HG03039 (cell line): ENCODE measurements around the gene AGMAT.

Experiments used
- ATAC-seq: cut with Tn5 transposase; IDR thresholded peaks from one replicate; pipeline ENCODE4 v1.9.1; 2021; ENCODE audit warnings: mild to moderate bottlenecking, moderate library complexity; ENCODE audit not compliant: unreplicated experiment

The AGMAT gene

DNA sequence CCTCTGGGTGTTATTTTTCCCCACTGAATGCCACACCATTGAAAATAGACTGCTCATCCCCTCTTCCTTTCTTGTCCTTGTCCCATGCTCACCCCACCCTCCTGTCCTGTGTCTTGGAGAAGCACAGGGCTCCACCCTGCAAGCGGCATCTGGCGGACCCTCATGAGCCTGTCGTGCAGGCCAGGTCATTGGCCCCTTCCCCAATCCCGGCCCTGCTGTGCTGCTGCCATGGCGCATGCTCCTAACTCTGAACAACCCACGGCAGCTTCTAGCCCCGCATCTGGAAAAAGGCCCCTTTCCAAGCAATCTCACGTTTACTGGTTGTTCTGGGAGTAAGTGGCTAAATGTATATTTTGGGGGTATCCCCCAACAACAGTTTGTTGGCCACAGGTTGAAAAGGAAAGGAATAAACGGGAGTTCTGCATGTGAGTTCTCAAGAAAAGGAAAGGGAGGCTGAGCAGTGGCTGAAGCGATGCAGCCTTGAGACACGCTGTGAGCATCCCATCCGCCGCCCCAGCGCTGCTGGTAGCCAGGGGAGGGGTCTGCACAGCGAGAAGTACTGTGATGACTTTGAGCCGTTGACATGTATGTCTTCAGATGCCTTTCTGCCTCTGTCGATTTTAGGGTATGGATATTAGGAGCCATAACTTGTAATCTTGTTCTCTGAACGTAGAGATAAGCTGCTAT is 16.3 kb downstream of the AGMAT start:
- no peak for ATAC-seq

GRCh38 chr1:15559189-15559810 is 25.6 kb downstream of the AGMAT start:
- ATAC-seq: no peak

GRCh38 chr1:15558516-15558915 is 26.3 kb downstream of the AGMAT start:
- no peak for ATAC-seq

DNA sequence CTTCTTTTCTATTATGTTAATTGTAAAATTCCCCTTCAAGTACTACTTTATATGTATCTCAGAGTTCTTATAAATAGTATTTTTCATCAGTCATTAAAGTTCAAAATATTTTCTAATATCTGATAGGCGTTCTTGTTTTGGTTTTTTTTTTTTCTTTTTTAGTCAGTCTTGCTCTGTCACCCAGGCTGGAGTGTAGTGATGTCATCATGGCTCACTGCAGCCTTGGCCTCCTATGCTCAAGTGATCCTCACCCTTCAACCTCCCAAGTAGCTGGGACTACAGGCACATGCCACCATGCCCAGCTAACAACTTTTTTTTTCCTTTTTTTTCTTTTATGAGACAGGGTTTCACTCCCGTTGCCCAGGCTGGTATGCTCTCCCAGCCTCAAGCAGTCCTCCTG is 27.3 kb downstream of the AGMAT start:
- ATAC-seq: no peak

DNA sequence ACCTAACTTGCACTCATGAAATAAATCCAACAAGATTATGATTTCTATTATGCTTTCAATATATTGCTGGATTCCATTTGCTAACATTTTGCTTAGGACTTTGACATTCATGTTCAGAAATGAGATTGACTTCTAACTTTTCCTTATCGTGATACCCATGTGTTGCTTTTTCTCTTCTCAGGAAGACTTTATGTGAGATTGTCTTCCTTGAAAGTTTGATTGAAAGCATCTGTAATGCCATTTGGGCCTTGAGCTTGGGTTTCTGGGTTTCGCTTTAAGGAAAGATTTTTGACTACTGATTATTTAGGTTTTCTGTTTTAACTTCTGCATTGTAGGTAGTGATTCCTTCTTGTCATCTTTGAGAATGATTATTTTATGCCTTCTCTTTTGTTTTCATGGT is 27.8 kb downstream of the AGMAT start:
- ATAC-seq: no peak

- ATAC-seq: no peak
Measured at GRCh38 chr1:15550573-15550972, 34.3 kb downstream of the AGMAT start.

DNA sequence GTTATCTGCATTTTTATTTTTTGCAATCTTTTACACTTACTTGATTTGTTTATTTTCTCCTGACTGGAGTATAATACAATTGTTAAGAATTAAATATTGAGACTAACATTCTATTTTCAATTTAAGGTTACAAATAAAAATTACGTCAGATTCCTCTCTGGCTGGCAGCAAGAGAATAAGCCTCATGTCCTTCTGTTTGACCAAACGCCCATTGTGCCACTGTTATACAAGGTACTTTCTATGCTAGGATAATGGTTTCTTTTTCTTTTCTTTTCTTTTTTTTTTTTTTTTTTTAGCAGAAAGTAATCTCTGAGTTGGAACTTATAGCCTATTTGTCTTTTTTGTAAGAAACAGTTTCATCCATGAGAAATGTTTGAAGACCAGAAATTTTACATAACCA is 38.2 kb downstream of the AGMAT start:
- ATAC-seq: no peak

DNA sequence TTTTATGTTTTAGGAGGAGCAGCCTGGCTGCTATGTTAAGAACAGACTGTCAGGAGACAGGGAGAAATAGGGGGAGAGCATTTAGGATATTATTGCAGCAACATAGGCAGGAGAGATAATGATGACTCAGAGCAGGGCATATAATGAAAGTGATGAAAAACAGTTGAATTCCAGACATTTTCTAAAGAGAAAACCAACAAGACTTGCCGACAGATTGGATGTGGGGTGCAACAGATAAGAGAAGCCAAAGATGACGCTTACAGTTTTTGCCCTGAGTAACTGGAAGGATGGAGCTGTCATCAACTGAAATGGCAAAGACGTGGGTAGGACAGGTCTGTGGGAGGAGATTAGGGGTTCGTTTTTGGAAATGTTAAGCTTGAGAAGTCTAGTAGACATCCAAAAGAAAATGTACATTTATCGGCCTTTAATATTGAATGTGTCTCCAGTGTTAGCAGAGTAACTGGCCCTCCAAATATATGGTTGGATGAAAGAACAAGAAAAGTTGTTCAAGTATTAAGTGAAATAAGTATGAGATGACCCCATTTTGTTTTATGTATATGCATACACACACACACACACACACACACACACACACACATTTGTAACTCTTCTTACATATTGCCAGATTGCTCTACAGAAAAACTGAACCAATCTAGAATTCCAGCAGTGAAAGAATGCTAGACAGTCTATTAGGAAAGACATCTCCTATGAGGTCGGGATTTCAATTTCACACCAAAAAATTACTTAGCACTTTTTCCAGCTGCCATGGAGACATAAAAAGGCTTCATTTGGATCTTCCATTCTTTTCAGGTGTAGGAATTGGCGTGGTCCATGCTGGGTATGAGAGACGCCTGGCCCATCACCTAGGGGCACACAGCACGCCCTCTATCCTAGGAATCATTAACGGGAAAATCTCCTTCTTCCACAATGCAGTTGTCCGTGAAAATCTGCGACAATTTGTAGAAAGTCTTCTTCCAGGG is 41.0 kb downstream of the AGMAT start:
- ATAC-seq: no peak

DNA sequence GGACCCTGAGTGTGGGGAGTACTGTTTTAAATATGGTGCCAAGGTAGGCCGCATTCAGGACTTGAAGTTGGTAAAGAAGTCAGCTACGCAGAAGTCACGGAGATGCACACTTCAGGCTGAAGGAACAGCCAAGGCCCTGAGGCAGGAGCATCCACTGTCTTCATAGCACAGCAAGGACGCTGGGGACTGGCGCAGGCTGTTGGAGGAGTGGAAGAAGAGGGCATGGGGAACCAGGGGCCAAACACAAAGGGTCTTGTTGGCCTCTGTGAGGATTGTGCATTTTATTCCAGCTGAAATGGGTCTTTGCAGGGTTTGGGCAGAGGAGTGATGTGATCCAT is 41.6 kb downstream of the AGMAT start:
- ATAC-seq: no peak

DNA sequence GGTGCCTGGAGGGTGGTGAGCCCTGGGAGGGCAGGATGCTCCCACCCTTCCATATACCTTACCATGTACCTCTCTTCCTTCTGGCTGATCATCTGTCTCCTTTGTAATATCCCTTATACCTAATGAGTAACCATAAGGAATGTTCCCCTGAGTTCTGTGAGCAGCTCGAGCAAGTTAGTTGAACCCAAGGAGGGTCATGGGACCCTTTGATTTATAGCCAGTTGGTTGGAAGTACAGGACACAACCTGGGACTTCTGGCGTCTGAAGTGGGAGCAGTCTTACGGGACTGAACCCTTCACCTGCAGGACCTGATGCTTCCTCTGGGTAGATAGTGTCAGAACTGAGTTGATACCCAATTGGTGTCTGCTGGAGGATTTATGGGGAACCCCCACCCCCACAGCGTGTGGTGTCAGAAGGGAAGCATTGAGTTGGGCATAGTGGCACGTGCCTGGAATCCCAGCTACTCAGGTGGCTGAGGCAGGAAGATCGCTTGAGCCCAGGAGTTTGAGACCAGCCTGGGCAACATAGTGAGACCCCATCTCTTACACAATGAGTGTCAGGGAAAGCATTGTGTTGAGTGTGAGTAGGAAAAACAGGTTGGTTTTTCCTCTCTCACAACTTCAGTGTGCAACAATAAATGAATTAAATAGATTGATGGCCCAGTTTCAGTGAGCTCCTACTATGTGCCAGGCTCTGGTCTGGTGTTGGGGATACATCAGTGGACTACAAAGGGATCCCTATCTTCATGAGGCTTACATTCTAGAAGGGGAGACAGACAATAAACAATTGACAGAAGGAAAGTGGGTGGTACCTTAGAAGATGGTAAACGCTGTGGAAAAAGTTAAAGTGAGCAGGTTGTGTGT is 42.2 kb downstream of the AGMAT start:
- ATAC-seq: no peak

DNA sequence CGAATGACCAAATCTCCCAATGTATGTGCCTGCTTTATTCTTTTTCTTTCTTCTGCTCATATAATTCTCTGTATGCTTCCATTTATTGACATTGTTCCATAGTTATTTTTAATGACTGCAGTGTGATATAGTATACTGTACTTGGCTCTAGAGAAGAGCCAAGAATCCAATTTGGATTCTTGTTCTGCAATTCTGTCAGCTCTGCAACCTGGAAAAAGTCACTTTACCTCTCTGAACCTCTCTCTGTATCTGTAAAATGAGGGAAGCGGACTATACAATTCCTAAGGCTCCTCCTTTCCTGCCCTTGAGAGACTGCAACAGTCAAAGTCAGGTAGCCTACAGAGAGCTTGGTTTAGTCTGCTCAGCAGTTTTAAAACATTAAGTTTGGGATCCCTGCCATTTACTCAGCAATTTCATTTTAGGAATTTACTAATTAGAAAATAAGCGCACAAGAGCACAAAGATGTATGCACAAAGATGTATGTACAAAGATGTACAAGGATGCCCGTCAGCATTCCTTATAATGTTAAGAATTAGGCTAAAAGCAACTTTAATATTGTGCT is 43.5 kb downstream of the AGMAT start:
- no peak for ATAC-seq

DNA sequence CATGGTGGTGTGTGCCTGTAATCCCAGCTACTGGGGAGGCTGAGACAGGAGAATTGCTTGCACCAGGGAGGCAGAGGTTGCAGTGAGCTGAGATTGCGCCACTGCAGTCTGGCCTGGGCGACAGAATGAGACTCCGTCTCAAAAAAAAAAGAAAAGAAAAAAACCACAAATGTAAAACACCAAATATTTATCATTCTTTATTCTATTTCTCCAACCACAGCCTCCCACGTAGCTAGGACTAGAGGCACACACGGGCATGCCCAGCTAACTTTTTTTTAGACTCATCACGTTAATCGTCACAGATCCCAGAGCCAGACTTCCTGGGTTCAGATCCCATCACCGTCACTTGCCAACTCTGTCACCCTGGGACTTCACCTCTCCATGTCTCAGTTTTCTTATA is 44.7 kb downstream of the AGMAT start:
- ATAC-seq: no peak

DNA sequence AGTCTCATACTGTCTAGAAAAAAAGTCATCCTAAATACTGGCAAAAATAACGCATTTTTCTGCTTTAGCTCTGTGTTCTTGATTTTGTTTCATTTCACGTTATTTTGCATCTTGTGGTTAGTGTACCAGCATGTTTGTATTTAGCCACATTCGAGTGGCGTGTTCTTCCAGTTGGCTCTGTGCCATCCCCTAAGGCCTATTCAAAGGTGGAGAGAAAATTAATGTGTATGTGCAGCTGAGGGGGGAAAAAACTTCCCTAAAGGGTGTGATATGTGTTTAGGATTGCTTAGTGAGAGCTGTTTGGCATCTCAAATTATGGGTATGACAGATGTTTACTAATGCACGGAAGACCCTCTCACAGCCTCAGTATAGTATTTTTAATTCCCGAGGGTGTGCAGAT is 46.1 kb downstream of the AGMAT start:
- no peak for ATAC-seq

DNA sequence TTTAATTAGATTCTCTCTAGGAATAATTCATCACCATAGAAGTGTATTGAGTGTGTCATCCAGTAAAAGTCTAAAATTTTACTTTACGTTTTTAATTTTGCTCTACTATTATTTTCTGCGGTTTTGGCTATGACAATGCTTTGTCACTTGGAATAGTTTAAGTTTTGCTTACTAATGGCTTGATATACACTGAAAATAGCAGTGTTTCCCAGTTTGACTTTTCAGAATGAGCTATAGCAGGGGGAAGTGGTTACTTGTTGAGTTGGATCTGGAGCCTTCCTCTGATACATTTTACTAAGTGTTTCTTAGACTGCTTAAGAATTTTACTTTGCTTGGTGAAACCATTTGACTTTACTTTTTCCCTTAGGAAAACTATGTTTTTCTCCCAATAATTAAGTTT is 53.2 kb downstream of the AGMAT start:
- ATAC-seq: no peak

DNA sequence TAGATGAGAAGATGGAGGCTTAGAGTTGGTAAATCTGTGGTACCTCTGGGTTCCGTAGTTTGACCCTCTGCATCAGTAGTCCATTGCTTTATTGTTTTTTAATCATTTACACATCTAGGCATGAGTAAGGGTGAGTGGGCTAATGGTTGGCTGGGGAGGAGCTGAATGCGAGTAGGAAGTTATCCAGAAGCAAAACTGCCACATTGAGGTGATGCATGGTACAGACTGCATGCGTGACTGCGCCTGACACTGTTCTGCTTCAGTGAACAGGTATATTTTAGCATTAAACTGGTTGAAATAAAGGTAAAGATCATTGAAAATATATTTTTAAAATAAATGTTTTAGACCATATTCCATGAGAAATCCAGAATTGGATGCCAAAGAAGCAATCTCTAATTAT is 53.8 kb downstream of the AGMAT start:
- ATAC-seq: no peak

GRCh38 chr1:15526490-15527339 is 58.1 kb downstream of the AGMAT start, which contains the start of gene DNAJC16:
Gene DNAJC16 (plus strand): TSS chr1:15526848. CDS start chr1:15529106, 2,258 bp downstream.
- peak; percentile 44 for ATAC-seq

- no peak for ATAC-seq
Measured at GRCh38 chr1:15526021-15526489, 58.8 kb downstream of the AGMAT start.

GRCh38 chr1:15525050-15526020 is 59.5 kb downstream of the AGMAT start:
- peak; percentile 37 for ATAC-seq
